ENCODE data around the gene LGALS9.
"Not testable (repeated sequence)": the region's sequence is repeated elsewhere in the genome, so short reads cannot be mapped to it uniquely, and the experiment has no call there.

The LGALS9 gene

DNA sequence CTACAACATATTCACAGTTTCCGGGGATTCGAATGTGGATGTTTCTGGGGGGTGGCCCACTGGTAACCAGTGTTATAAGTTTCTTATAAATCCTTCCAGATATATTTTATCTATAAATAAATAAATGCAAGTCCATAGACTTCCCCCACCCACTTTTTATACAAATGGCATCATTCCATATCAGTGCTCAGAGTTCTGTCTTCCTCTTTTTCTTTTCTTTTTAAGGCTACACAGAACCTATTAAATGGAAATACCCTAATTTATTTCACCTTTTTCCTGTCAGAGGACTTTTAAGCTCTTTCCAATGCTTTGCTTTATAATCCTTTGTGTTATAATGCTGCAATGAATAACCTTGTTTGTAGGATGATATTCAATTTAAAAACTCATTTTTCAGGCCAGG, 3.8 kb downstream of the LGALS9 start:
- POLR2A ChIA-PET: no interaction called here
- no peak for DNase-seq (ENCODE audit: extremely low spot score)
- TF ChIP-seq, protein P1, sequence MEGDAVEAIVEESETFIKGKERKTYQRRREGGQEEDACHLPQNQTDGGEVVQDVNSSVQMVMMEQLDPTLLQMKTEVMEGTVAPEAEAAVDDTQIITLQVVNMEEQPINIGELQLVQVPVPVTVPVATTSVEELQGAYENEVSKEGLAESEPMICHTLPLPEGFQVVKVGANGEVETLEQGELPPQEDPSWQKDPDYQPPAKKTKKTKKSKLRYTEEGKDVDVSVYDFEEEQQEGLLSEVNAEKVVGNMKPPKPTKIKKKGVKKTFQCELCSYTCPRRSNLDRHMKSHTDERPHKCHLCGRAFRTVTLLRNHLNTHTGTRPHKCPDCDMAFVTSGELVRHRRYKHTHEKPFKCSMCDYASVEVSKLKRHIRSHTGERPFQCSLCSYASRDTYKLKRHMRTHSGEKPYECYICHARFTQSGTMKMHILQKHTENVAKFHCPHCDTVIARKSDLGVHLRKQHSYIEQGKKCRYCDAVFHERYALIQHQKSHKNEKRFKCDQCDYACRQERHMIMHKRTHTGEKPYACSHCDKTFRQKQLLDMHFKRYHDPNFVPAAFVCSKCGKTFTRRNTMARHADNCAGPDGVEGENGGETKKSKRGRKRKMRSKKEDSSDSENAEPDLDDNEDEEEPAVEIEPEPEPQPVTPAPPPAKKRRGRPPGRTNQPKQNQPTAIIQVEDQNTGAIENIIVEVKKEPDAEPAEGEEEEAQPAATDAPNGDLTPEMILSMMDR (IDR thresholded peaks at IDR 0.05; ENCODE audit: control extremely low read depth, extremely low read depth, low read depth, missing control alignments): no peak
- CTCF ChIA-PET: interaction anchor here (0.9 to 9.8 kb wide), 4 partner anchors 10 to 33 kb away, joined by 3 to 75 read pairs (median 25); no protein-coding TSS in a partner anchor

DNA sequence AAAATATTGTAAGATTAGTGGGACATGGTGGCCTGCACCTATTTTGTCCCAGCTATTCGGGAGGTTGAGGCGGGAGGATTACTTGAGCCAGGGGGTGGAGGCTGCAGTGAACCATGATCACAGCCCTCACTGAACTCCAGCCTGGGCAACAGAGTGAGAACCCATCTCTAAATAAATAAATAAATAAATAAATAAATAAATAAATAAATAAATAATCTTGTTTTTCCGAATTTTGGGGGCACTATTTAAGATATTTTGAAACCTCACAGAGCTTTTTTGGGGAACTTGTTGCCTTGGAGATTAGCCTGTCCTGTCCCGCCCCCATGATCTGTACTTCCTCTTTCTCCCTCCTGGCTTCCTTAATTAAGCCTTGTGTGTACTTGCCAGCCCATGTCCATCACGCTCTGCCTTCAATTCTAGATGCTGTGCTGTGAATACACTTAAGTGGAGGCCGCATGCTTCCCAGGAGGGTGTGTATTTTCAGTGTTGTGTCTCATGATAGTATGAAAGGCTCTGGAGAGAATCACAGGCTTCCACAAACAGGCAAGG, 4.4 kb downstream of the LGALS9 start:
- peak; percentile 55 for DNase-seq (ENCODE audit: extremely low spot score)
- TF ChIP-seq, protein P1 (IDR thresholded peaks at IDR 0.05; ENCODE audit: control extremely low read depth, extremely low read depth, low read depth, missing control alignments): no peak
- POLR2A ChIA-PET: no interaction called here
- CTCF ChIA-PET: interaction anchor here (3.5 to 9.8 kb wide), 3 partner anchors 14 to 34 kb away, joined by 13 to 75 read pairs (median 37); no protein-coding TSS in a partner anchor

DNA sequence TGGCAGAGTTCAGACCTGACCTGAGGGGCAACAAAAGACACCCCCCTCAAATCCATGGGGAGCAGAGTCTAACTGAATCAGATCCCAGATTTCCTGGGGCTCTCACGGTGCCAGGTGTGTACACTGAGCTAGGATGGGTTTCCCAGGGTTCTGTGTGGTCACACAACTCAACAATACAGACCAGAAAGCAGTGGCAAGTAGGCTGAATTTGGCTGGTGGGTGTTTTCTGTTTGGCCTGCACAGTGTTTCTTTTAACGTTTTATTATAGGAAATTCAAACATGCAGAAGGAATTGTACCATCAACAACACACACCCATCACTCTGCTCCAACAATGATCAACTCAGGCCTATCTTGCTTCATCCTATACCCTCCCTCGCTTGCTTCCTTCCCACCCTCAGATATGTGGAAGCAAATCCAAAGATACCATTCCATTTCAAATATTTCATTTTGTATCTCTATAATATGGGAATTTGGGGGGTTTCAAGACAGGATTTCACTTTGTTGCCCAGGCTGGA, 5.1 kb downstream of the LGALS9 start:
- POLR2A ChIA-PET; DNase-seq (ENCODE audit: extremely low spot score): not testable (repeated sequence)
- CTCF ChIA-PET: interaction anchor here (1.1 to 9.8 kb wide), 4 partner anchors 9 to 34 kb away, joined by 3 to 75 read pairs (median 22); no protein-coding TSS in a partner anchor

DNA sequence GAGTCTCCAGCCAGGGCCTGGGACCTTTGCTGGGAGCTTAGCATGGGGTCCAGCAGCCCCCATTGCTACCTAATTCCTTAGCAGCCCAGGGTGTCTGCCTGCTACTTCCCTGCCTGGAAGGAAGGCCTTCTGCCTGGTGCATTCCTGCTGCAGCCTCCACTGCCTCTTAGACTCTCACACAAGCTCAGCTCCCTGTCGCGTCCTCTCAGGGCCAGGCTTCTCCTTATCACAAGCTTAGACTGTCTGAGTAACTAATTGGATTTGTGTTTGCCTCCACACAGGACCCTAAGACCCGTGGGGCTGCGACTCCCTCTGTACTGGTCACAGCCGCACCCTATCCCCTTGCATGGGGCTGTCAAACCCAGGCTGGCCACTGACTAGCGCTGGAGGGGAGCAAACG, 6.8 kb downstream of the LGALS9 start:
- CTCF ChIA-PET: interaction anchor here (1.5 to 2.3 kb wide), 2 partner anchors 13 kb away, joined by 6 to 12 read pairs; no protein-coding TSS in a partner anchor
- DNase-seq (ENCODE audit: extremely low spot score); POLR2A ChIA-PET: not testable (repeated sequence)

DNA sequence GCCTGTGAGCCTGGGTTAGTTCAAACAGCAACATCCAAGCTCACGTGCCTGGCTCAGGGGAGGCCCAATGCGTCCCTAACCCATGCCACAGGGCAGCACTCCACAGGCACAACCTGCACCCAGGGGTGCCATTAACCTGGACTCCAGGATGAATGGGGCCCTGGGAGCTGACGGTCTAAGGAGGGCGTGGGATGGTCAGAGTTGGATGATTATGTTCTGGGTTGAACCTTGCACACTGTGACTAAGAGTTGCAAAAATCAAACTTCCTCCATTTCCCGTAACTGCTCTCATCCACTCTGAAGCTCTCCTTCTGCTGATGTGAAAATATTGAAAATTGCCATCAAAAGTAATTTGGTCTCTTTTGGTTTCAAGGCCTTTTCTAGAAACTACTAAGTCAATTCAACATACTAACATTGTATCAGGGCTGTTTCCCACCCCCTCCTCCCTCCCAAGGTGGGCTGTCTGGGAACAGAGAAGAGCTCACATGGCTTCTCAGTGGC, 7.5 kb downstream of the LGALS9 start:
- DNase-seq (ENCODE audit: extremely low spot score); POLR2A ChIA-PET: not testable (repeated sequence)
- CTCF ChIA-PET: interaction anchor here (1.2 to 3.3 kb wide), 3 partner anchors 13 to 167 kb away, joined by 4 to 12 read pairs (median 10); no protein-coding TSS in a partner anchor

DNA sequence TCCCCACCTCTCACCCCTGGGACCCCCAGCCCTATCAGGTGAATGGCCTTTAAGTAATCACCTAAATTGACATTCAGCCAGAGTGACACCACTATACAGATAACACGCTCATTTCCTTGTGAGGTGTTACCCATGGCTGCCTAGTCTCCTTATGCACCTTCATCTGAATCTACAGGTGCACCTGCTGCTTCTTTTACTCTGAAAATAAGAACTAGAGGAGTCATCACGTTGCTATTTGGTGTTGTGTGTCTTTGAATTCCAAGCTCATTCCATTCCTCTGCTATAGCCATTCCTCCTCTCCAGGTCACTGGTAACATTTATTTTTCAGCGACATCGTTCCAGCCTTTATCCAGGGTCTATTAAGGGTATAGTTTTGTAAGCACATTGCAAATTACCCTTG, 9.8 kb downstream of the LGALS9 start:
- CTCF ChIA-PET: interaction anchor here (1.0 to 3.4 kb wide), 5 partner anchors 12 to 51 kb away, joined by 3 to 13 read pairs (median 5); no protein-coding TSS in a partner anchor
- POLR2A ChIA-PET: no interaction called here
- no peak for DNase-seq (ENCODE audit: extremely low spot score)
- TF ChIP-seq, protein P1 (IDR thresholded peaks at IDR 0.05; ENCODE audit: control extremely low read depth, extremely low read depth, low read depth, missing control alignments): no peak

DNA sequence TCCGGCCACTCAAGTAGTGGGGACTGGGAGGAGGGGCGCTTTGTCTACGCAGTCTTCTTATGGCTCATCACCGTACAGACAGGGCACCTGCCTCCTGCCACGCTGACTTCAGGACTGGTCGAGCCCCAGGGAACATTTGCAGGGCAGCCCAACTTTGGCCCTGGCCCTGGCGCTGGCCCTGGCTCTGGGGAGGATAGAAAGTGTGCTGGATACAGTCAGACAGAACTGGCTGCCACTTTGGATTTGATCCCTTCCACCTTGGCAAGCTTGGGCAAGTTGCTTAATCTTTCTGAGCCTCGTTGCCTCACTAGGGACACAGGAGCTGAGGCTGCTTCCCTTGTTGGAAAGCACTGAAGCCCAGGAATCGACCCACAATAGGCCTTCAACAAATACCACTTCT, 13.6 kb downstream of the LGALS9 start:
- ChIA-PET POLR2A (no interaction called here), CTCF (interaction anchor here (0.6 to 14.1 kb wide), 5 partner anchors 8 to 207 kb away, joined by 3 to 331 read pairs (median 3); no protein-coding TSS in a partner anchor)
- TF ChIP-seq, protein P1 (IDR thresholded peaks at IDR 0.05; ENCODE audit: control extremely low read depth, extremely low read depth, low read depth, missing control alignments): no peak
- DNase-seq (ENCODE audit: extremely low spot score): no peak

DNA sequence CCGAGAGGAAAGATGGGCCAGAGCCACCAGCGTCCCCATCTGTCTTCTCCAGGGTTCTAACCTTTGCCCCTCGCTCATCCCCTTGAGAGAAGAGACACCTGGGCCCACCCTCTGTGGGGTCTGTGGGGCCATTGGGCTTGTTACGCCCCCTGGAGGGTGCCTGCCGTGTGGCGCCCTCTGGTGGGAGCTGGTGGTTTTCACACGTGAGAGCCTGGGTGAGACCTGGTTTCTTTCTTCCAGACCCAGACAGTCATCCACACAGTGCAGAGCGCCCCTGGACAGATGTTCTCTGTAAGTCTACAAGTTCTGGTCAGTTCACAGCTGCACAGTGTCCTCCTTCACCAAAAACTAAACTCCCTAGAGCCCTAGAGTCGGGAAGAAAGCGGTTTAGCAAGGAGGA, 14.6 kb downstream of the LGALS9 start:
- POLR2A ChIA-PET; DNase-seq (ENCODE audit: extremely low spot score): not testable (repeated sequence)
- CTCF ChIA-PET: interaction anchor here (0.9 to 14.1 kb wide), 5 partner anchors 13 to 410 kb away, joined by 3 to 331 read pairs (median 5); no protein-coding TSS in a partner anchor
